ENCODE results near the gene WNT1. TPM values are rescaled to one million over a fixed set of nuclear protein-coding genes. Genes with fewer than 3 reads are reported as not detected.

Gene WNT1
- total RNA-seq, 4 donors from 2014 or later = not detected

DNA sequence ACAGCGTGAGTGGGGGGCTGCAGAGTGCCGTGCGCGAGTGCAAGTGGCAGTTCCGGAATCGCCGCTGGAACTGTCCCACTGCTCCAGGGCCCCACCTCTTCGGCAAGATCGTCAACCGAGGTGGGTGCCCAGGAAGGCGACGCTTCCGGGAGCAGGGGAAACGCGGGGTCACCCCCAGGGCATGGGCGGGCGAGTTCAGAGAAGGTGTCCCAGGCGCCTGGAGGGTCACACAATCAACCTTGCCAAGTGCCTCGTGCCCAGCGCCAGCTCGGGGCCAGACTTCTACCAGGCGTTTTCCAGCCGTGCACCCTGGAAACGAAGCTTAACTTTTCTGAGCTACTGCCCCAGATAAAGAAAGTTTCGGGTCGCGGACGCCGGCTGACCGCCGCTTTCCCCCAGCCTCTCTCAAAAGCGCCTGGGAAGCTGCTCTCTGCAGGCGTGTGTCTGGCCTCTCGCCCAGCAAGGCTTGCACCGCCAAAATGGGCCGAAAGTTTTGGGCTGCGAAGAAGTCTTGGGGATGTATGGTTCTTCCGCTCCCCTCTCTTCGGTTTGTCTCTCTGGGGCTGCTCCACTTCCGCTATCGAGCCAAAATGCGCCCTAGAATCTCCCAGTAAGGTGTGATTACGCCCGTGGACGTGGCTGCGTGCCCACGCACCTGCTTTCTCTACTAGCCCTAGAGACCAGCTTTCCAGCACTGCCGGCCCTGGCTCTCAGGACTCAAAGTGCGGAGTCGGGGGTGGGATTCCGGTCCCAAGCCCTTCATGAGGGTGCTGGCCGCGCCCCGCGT, 1.7 kb downstream of the WNT1 start:
- 1 to 2% methylated on average over 17 to 31 of the region's 55 CpGs for WGBS, 2 donors
- intact Hi-C loops (cut with DNase I) = loop anchor here (5.0 kb wide), 1 partner anchor 42 kb away; no protein-coding TSS in a partner anchor
- Histone ChIP-seq H3K27me3 (peaks cover 34% of the 10 kb centered on the region), H3K4me3 (replicated peaks in 1 of 3) (peak overlapping the region in 1 of 3 donors; percentile 13), H3K4me1 (peaks cover 37 to 42% of the 10 kb centered on the region in 2 donors), H3K9me3 (no peaks in the 10 kb centered on the region), H3K36me3 (no peaks in the 10 kb centered on the region), H3K27ac (no peak overlapping the region)
- no peak for DNase-seq
- TF ChIP-seq, protein P1, sequence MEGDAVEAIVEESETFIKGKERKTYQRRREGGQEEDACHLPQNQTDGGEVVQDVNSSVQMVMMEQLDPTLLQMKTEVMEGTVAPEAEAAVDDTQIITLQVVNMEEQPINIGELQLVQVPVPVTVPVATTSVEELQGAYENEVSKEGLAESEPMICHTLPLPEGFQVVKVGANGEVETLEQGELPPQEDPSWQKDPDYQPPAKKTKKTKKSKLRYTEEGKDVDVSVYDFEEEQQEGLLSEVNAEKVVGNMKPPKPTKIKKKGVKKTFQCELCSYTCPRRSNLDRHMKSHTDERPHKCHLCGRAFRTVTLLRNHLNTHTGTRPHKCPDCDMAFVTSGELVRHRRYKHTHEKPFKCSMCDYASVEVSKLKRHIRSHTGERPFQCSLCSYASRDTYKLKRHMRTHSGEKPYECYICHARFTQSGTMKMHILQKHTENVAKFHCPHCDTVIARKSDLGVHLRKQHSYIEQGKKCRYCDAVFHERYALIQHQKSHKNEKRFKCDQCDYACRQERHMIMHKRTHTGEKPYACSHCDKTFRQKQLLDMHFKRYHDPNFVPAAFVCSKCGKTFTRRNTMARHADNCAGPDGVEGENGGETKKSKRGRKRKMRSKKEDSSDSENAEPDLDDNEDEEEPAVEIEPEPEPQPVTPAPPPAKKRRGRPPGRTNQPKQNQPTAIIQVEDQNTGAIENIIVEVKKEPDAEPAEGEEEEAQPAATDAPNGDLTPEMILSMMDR (IDR thresholded peaks at IDR 0.05) = no peak
- TF ChIP-seq POLR2A (IDR thresholded peaks at IDR 0.05) = no peak

DNA sequence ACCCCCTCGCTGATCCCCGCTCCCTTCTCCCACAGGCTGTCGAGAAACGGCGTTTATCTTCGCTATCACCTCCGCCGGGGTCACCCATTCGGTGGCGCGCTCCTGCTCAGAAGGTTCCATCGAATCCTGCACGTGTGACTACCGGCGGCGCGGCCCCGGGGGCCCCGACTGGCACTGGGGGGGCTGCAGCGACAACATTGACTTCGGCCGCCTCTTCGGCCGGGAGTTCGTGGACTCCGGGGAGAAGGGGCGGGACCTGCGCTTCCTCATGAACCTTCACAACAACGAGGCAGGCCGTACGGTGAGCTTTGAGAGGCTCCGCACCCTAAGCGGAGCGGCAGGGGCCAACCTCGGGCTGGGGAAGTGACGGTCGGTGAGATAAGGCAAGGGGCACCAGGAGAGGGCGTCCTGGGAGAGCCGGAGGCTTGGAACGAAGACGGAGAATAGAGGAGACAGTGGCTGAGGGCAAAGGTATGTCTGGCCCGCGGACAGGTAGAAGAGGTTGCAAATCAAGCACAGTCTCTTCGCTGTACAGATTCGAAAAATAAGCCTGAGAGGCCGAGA, 2.3 kb downstream of the WNT1 start:
- intact Hi-C loops (cut with DNase I) = no loop called here
- Histone ChIP-seq H3K9me3 (no peaks in the 10 kb centered on the region), H3K27me3 (peaks cover 34% of the 10 kb centered on the region)

DNA sequence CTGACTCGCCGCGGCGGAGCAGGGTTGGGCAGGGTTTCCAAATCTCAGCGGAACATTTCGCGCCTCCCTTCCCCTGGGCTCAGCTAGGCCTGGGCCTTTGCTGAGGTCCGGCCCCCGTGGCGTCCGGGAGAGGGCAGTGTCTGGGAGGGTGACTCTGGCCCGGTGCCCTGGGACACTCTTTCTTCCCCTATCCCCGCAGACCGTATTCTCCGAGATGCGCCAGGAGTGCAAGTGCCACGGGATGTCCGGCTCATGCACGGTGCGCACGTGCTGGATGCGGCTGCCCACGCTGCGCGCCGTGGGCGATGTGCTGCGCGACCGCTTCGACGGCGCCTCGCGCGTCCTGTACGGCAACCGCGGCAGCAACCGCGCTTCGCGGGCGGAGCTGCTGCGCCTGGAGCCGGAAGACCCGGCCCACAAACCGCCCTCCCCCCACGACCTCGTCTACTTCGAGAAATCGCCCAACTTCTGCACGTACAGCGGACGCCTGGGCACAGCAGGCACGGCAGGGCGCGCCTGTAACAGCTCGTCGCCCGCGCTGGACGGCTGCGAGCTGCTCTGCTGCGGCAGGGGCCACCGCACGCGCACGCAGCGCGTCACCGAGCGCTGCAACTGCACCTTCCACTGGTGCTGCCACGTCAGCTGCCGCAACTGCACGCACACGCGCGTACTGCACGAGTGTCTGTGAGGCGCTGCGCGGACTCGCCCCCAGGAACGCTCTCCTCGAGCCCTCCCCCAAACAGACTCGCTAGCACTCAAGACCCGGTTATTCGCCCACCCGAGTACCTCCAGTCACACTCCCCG, 3.0 kb downstream of the WNT1 start:
- Histone ChIP-seq H3K9me3 (no peaks in the 10 kb centered on the region), H3K27me3 (peaks cover 34% of the 10 kb centered on the region), H3K36me3 (no peaks in the 10 kb centered on the region), H3K4me3 (replicated peaks in 1 of 3) (peak overlapping the region in 1 of 3 donors; percentile 12), H3K4me1 (peaks cover 37 to 42% of the 10 kb centered on the region in 2 donors), H3K27ac (no peak overlapping the region)
- peak in 1 of 2 donors; percentile 31 for DNase-seq
- 5 to 6% methylated on average over 25 to 26 of the region's 91 CpGs for WGBS, 2 donors
- intact Hi-C loops (cut with DNase I) = no loop called here
- TF ChIP-seq POLR2A (IDR thresholded peaks at IDR 0.05) = no peak
- TF ChIP-seq, protein P1 (IDR thresholded peaks at IDR 0.05) = peak in 1 of 6 experiments; percentile 12

More for the DNA sequence above, 2.3 kb downstream of the WNT1 start:
- TF ChIP-seq, protein P1 (IDR thresholded peaks at IDR 0.05) = no peak
- TF ChIP-seq POLR2A (IDR thresholded peaks at IDR 0.05) = no peak
- Histone ChIP-seq H3K4me3 (replicated peaks in 1 of 3) (peak overlapping the region in 1 of 3 donors; percentile 13), H3K27ac (no peak overlapping the region), H3K36me3 (no peaks in the 10 kb centered on the region), H3K4me1 (peaks cover 37 to 42% of the 10 kb centered on the region in 2 donors)
- DNase-seq = no peak
- WGBS, 2 donors = 3 to 4% methylated on average over 12 to 46 of the region's 46 CpGs

DNA sequence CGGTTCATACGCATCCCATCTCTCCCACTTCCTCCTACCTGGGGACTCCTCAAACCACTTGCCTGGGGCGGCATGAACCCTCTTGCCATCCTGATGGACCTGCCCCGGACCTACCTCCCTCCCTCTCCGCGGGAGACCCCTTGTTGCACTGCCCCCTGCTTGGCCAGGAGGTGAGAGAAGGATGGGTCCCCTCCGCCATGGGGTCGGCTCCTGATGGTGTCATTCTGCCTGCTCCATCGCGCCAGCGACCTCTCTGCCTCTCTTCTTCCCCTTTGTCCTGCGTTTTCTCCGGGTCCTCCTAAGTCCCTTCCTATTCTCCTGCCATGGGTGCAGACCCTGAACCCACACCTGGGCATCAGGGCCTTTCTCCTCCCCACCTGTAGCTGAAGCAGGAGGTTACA, 3.6 kb downstream of the WNT1 start:
- Histone ChIP-seq H3K36me3 (no peaks in the 10 kb centered on the region), H3K4me1 (peaks cover 37 to 42% of the 10 kb centered on the region in 2 donors), H3K27me3 (peaks cover 34% of the 10 kb centered on the region), H3K4me3 (replicated peaks in 1 of 3) (no peak overlapping the region), H3K9me3 (no peaks in the 10 kb centered on the region), H3K27ac (no peak overlapping the region)
- WGBS, 2 donors = 10 to 11% methylated on average over 13 of the region's 13 CpGs
- TF ChIP-seq POLR2A (IDR thresholded peaks at IDR 0.05) = no peak
- TF ChIP-seq, protein P1 (IDR thresholded peaks at IDR 0.05) = no peak
- intact Hi-C loops (cut with DNase I) = no loop called here
- no peak for DNase-seq
